Measurements from ENCODE around the gene COMMD1. TPM values are rescaled to one million over a fixed set of nuclear protein-coding genes. Genes with fewer than 3 reads are reported as not detected.

COMMD1 gene
- total RNA-seq, 4 donors from 2014 or later, result 38.4 to 56.6 (median 40.6) TPM

GRCh38 chr2:61924895-61925663 lies 19.6 kb downstream of the COMMD1 start:
- no peak for DNase-seq (ENCODE audit: low spot score)
- no peak for TF ChIP-seq CTCF (IDR thresholded peaks at IDR 0.05)
- ATAC-seq (ENCODE audit: low FRiP score), result no peak

- ATAC-seq (ENCODE audit: low FRiP score) (no peak), DNase-seq (ENCODE audit: low spot score) (no peak)
- no peak for TF ChIP-seq CTCF (IDR thresholded peaks at IDR 0.05)
These were observed 21.3 kb downstream of the COMMD1 start for GRCh38 chr2:61926531-61927477.

- no peak for DNase-seq (ENCODE audit: low spot score)
- ATAC-seq (ENCODE audit: low FRiP score), result no peak
- no peak for TF ChIP-seq CTCF (IDR thresholded peaks at IDR 0.05)
These were observed 23.5 kb downstream of the COMMD1 start for GRCh38 chr2:61928826-61929461.

GRCh38 chr2:61937098-61937497 lies 31.6 kb downstream of the COMMD1 start:
- ATAC-seq (ENCODE audit: low FRiP score) (no peak), DNase-seq (ENCODE audit: low spot score) (no peak)
- TF ChIP-seq CTCF (IDR thresholded peaks at IDR 0.05), result no peak

- ATAC-seq (ENCODE audit: low FRiP score) (no peak), DNase-seq (ENCODE audit: low spot score) (no peak)
- no peak for TF ChIP-seq CTCF (IDR thresholded peaks at IDR 0.05)
These were observed 32.4 kb downstream of the COMMD1 start for GRCh38 chr2:61937886-61938285.

- DNase-seq (ENCODE audit: low spot score) (no peak), ATAC-seq (ENCODE audit: low FRiP score) (no peak)
- no peak for TF ChIP-seq CTCF (IDR thresholded peaks at IDR 0.05)
These were observed 33.0 kb downstream of the COMMD1 start for GRCh38 chr2:61938511-61938910.
